ENCODE results near the gene EPAS1. TPM values are rescaled to one million over a fixed set of nuclear protein-coding genes. Genes with fewer than 3 reads are reported as not detected.

The EPAS1 gene
- total RNA-seq, 1 donor, result 132 TPM

DNA sequence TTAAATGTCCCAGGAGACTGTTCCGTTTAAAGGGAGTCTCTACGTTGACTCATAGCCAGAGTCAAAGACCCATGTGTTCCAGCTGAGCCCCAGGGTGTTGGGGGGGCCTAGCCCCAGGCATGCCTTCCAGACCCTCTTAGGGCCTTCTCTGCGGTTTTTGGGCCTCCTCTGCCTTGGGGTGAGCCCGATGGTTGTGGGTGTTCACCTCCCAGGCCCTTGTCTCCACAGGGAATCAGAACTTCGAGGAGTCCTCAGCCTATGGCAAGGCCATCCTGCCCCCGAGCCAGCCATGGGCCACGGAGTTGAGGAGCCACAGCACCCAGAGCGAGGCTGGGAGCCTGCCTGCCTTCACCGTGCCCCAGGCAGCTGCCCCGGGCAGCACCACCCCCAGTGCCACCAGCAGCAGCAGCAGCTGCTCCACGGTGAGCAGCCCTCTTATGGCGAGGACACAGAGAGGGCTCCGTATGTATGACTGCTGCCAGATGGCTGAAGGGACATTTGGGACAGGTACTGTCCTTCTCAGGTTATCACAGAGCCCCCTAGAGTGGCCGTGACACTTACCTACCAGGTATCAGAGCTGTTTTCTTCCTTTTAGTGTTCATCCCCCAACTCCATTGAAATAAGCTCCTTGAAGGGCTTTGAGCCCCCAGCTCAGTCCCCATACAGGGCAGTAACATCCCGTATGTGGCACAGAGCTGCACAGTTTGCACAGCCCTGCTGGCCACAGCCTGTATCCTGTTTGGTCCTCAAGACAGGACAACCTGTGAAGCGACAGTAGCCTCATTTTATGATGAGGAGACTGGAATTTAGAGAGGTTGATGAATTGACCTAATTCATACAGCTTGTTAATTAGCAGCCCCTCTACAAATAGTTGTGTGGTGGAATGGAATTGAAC, 80.7 kb downstream of the EPAS1 start:
- no peak for TF ChIP-seq CTCF (IDR thresholded peaks at IDR 0.05; ENCODE audit: insufficient read depth, low read depth, low read length)
- H3K4me3 ChIP-seq (ENCODE audit: low read depth, low read length), result no peak overlapping the region
- DNase-seq (ENCODE audit: low read depth), result no peak

DNA sequence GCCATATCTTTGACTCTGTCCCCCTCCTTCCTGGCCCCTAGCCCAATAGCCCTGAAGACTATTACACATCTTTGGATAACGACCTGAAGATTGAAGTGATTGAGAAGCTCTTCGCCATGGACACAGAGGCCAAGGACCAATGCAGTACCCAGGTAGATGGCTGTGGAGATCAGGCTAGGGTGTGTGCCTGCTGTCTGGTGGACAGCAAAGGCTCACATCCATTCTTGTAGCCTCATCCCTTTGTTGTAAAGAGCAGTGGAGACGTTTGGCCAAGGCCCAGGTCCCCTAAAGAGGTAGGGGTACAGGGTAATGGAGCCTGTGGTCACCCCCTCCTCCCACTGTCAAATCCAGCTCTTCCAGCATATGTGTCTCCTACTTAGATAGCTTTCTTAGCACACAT, 81.4 kb downstream of the EPAS1 start:
- no peak overlapping the region for H3K4me3 ChIP-seq (ENCODE audit: low read depth, low read length)
- no peak for DNase-seq (ENCODE audit: low read depth)
- TF ChIP-seq CTCF (IDR thresholded peaks at IDR 0.05; ENCODE audit: insufficient read depth, low read depth, low read length), result no peak

GRCh38 chr2:46379213-46380037, 82.2 kb downstream of the EPAS1 start:
- peak; percentile 99 for DNase-seq (ENCODE audit: low read depth)
- TF ChIP-seq CTCF (IDR thresholded peaks at IDR 0.05; ENCODE audit: insufficient read depth, low read depth, low read length), result no peak

DNA sequence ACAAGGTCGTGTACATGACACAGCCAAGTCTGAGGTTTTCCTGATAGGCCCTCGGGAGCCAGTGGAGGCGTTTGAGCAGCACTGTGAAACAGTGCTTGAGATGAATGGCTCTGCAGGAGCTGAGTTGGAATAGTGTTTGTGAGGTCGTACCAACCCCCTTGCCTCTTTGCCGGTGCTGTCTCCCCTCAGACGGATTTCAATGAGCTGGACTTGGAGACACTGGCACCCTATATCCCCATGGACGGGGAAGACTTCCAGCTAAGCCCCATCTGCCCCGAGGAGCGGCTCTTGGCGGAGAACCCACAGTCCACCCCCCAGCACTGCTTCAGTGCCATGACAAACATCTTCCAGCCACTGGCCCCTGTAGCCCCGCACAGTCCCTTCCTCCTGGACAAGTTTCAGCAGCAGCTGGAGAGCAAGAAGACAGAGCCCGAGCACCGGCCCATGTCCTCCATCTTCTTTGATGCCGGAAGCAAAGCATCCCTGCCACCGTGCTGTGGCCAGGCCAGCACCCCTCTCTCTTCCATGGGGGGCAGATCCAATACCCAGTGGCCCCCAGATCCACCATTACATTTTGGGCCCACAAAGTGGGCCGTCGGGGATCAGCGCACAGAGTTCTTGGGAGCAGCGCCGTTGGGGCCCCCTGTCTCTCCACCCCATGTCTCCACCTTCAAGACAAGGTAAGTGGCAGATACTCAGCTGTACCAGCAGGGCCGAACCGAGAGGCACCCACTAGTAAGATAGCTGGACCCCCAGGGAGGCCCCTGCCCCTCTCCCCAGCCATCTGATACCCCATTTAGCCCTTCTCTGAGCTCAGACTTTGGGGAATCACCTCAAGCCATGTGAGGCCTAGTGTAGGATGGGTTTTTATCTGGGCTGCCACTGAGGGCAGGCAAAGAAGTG, 83.1 kb downstream of the EPAS1 start:
- no peak for DNase-seq (ENCODE audit: low read depth)
- no peak overlapping the region for H3K4me3 ChIP-seq (ENCODE audit: low read depth, low read length)

More at GRCh38 chr2:46379213-46380037, 82.2 kb downstream of the EPAS1 start:
- no peak overlapping the region for H3K4me3 ChIP-seq (ENCODE audit: low read depth, low read length)

DNA sequence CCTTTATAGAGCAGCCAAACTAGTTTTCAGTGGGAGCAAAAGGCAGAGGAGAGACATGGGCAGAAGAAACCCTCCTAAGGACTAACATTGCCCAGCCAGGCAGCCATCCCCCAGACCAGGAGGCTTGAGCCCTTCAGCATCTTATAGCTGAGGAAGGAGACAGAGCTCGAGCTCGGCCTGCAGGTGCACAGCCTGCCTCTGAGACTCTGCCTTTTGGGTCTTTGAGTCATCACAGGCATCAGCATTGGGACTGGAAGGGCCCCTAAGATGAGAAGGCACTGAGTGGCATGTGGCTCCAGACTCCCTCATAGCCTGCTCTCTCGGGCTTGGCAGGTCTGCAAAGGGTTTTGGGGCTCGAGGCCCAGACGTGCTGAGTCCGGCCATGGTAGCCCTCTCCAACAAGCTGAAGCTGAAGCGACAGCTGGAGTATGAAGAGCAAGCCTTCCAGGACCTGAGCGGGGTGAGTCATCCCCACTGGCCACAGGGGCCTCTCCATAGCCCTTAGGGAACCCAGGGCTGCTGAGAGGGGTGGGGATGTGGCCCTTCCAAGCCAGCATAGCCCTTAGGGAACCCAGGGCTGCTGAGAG, 84.1 kb downstream of the EPAS1 start:
- no peak overlapping the region for H3K4me3 ChIP-seq (ENCODE audit: low read depth, low read length)
- DNase-seq (ENCODE audit: low read depth), result no peak
- no peak for TF ChIP-seq CTCF (IDR thresholded peaks at IDR 0.05; ENCODE audit: insufficient read depth, low read depth, low read length)

More for the DNA sequence above, 83.1 kb downstream of the EPAS1 start:
- TF ChIP-seq CTCF (IDR thresholded peaks at IDR 0.05; ENCODE audit: insufficient read depth, low read depth, low read length), result no peak

DNA sequence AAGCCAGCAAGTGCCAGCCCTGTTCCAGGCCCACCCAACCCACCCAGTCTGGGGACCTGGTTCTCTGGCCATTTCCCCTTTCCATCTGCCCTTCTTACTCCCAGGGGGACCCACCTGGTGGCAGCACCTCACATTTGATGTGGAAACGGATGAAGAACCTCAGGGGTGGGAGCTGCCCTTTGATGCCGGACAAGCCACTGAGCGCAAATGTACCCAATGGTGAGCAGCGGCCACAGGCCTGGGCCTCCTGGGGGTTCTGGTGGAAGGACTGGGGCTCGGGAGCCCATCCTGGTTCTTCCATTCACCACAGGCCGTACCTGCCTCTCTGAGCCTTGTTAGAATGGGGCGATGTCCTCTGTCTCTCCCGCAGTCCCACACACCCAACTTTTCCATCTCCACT, 84.7 kb downstream of the EPAS1 start:
- TF ChIP-seq CTCF (IDR thresholded peaks at IDR 0.05; ENCODE audit: insufficient read depth, low read depth, low read length), result no peak
- DNase-seq (ENCODE audit: low read depth), result no peak
- no peak overlapping the region for H3K4me3 ChIP-seq (ENCODE audit: low read depth, low read length)

Measured in fibroblast of villous mesenchyme (primary cell).